IPS DF 19.7 (cell line): ENCODE results near the gene TTC12.

ENCODE experiments used
- DNase-seq: peaks from one replicate; pipeline ENCODE4 v3.0.0-alpha.2; 2013; ENCODE audit warnings: low read depth, low spot score

The TTC12 gene

GRCh38 chr11:113404859-113405430 lies 90.6 kb downstream of the TTC12 start:
- no peak for DNase-seq

GRCh38 chr11:113405724-113406478 lies 91.5 kb downstream of the TTC12 start:
- no peak for DNase-seq

- DNase-seq: no peak
These were observed 92.8 kb downstream of the TTC12 start for GRCh38 chr11:113407163-113407562.

- no peak for DNase-seq
These were observed 93.8 kb downstream of the TTC12 start for GRCh38 chr11:113408206-113408605.

- DNase-seq: no peak
These were observed 94.5 kb downstream of the TTC12 start for GRCh38 chr11:113408887-113409286.

- no peak for DNase-seq
These were observed 95.1 kb downstream of the TTC12 start for GRCh38 chr11:113409526-113409925.

GRCh38 chr11:113410414-113411135 lies 96.2 kb downstream of the TTC12 start:
- DNase-seq: no peak

GRCh38 chr11:113411536-113411935 lies 97.2 kb downstream of the TTC12 start:
- DNase-seq: no peak

GRCh38 chr11:113412675-113413074 lies 98.3 kb downstream of the TTC12 start:
- no peak for DNase-seq

- no peak for DNase-seq
These were observed 101.0 kb downstream of the TTC12 start for GRCh38 chr11:113415343-113415742.
